Memory B cell (primary cell): ENCODE measurements around the gene FAT2.

Experiments used
- ATAC-seq: fragments of 150-1000 bp; cut with Tn5 transposase; 2 replicates; pipeline ENCODE4 v1.10.0; 2021; ENCODE audit warnings: low read depth, mild to moderate bottlenecking, moderate library complexity
- DNase-seq, 2 donors: peaks; one replicate each; pipeline ENCODE4 v3.0.0; 2022; ENCODE audit warnings: low spot score in 2 of 2
- H3K27ac Mint-ChIP-seq: one replicate; pipeline ENCODE4 v1.8.0; 2022; ENCODE audit warnings: mild to moderate bottlenecking, moderate library complexity, mixed read lengths
- H3K27me3 Mint-ChIP-seq: one replicate; pipeline ENCODE4 v1.8.0; 2022; ENCODE audit warnings: mixed read lengths
- H3K36me3 Mint-ChIP-seq: one replicate; pipeline ENCODE4 v1.8.0; 2022; ENCODE audit warnings: mild to moderate bottlenecking, mixed read lengths
- H3K4me1 Mint-ChIP-seq: one replicate; pipeline ENCODE4 v1.8.0; 2022; ENCODE audit warnings: mixed read lengths
- H3K4me3 Mint-ChIP-seq: one replicate; pipeline ENCODE4 v1.8.0; 2022; ENCODE audit warnings: mild to moderate bottlenecking, moderate library complexity, mixed read lengths
- H3K9me3 Mint-ChIP-seq: one replicate; pipeline ENCODE4 v1.8.0; 2022; ENCODE audit warnings: mixed read lengths

The FAT2 gene

GRCh38 chr5:151622367-151623088, 31.4 kb upstream of the FAT2 start:
- H3K4me3 Mint-ChIP-seq, result no peak overlapping the region

GRCh38 chr5:151620461-151620840, 29.3 kb upstream of the FAT2 start:
- ATAC-seq (no peak), DNase-seq (no peak)
- Mint-ChIP-seq H3K4me1 (no peaks in the 10 kb centered on the region), H3K4me3 (no peak overlapping the region), H3K27ac (no peak overlapping the region), H3K9me3 (no peaks in the 10 kb centered on the region), H3K36me3 (no peaks in the 10 kb centered on the region), H3K27me3 (peaks cover 18% of the 10 kb centered on the region)

More at GRCh38 chr5:151622367-151623088, 31.4 kb upstream of the FAT2 start:
- no peak overlapping the region for H3K27ac Mint-ChIP-seq
- ATAC-seq (no peak), DNase-seq (no peak)
- no peaks in the 10 kb centered on the region for H3K36me3 Mint-ChIP-seq
- no peaks in the 10 kb centered on the region for H3K9me3 Mint-ChIP-seq
- peaks cover 12% of the 10 kb centered on the region for H3K27me3 Mint-ChIP-seq
- no peaks in the 10 kb centered on the region for H3K4me1 Mint-ChIP-seq

GRCh38 chr5:151619812-151620460, 28.8 kb upstream of the FAT2 start:
- H3K4me1 Mint-ChIP-seq, result no peaks in the 10 kb centered on the region
- H3K27ac Mint-ChIP-seq, result no peak overlapping the region
- no peak for ATAC-seq
- DNase-seq, result no peak
- no peaks in the 10 kb centered on the region for H3K36me3 Mint-ChIP-seq
- peaks cover 19% of the 10 kb centered on the region for H3K27me3 Mint-ChIP-seq
- H3K9me3 Mint-ChIP-seq, result no peaks in the 10 kb centered on the region
- H3K4me3 Mint-ChIP-seq, result no peak overlapping the region

- H3K36me3 Mint-ChIP-seq, result no peaks in the 10 kb centered on the region
- no peaks in the 10 kb centered on the region for H3K4me1 Mint-ChIP-seq
Measured at GRCh38 chr5:151618907-151619306, 27.8 kb upstream of the FAT2 start.

GRCh38 chr5:151617841-151618710, 26.9 kb upstream of the FAT2 start:
- Mint-ChIP-seq H3K4me3 (no peak overlapping the region), H3K4me1 (peaks cover 4% of the 10 kb centered on the region), H3K27me3 (peaks cover 19% of the 10 kb centered on the region), H3K9me3 (no peaks in the 10 kb centered on the region), H3K36me3 (no peaks in the 10 kb centered on the region), H3K27ac (no peak overlapping the region)
- DNase-seq, result no peak
- no peak for ATAC-seq

More at GRCh38 chr5:151618907-151619306, 27.8 kb upstream of the FAT2 start:
- H3K4me3 Mint-ChIP-seq, result no peak overlapping the region
- DNase-seq (no peak), ATAC-seq (no peak)
- H3K27me3 Mint-ChIP-seq, result peaks cover 19% of the 10 kb centered on the region
- H3K9me3 Mint-ChIP-seq, result no peaks in the 10 kb centered on the region
- H3K27ac Mint-ChIP-seq, result no peak overlapping the region

DNA sequence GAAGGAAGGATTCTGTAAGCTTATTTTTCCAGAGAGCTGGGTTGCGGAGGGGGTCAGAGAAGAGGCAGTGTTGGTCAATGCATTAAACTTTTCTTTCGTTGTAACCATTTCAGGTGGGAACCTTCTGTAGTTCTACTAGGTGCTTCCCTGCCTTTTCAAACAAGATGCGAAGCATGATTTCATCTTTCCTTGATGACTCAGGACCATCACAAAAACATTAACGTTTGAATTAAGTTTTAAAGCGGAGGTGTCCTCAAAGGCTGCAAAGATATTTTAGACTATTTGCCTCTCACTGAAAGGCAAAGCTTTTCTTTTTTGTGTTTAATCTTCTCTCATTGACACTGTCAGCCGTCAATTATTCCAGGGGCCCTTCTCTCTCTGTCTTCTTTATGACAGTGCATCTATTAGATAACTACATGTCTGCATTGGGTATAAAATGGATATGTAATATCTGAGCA, 26.3 kb upstream of the FAT2 start:
- H3K36me3 Mint-ChIP-seq, result no peaks in the 10 kb centered on the region
- H3K4me3 Mint-ChIP-seq, result no peak overlapping the region
- H3K27ac Mint-ChIP-seq, result no peak overlapping the region
- H3K9me3 Mint-ChIP-seq, result no peaks in the 10 kb centered on the region
- no peak for DNase-seq
- peaks cover 11% of the 10 kb centered on the region for H3K4me1 Mint-ChIP-seq
- no peak for ATAC-seq
- H3K27me3 Mint-ChIP-seq, result peaks cover 21% of the 10 kb centered on the region

DNA sequence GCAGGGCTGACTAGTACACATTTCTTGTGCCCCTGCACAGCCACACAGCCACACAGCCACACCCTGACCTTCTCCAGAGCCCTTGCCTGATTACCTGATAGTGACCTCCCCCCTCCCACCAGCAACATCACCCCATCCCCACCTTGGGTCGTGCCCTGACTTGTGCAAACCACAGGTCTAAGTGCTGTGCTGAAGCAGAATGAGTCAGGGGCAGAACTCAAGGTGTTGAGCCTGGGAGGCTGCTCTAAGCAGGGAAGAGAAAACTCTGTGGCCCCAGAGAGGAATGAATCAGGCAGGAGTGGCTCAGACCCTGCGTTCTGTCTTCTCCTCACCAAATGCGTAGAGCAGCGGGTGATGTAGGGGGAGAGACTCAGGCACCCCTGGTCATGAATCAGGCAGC, 24.3 kb upstream of the FAT2 start:
- no peaks in the 10 kb centered on the region for H3K36me3 Mint-ChIP-seq
- H3K27me3 Mint-ChIP-seq, result peaks cover 12% of the 10 kb centered on the region
- H3K27ac Mint-ChIP-seq, result no peak overlapping the region
- ATAC-seq (no peak), DNase-seq (no peak)
- peaks cover 12% of the 10 kb centered on the region for H3K4me1 Mint-ChIP-seq
- H3K4me3 Mint-ChIP-seq, result no peak overlapping the region
- H3K9me3 Mint-ChIP-seq, result no peaks in the 10 kb centered on the region

GRCh38 chr5:151614565-151614964, 23.4 kb upstream of the FAT2 start:
- ATAC-seq (no peak), DNase-seq (no peak)
- H3K27me3 Mint-ChIP-seq, result peaks cover 12% of the 10 kb centered on the region
- H3K36me3 Mint-ChIP-seq, result no peaks in the 10 kb centered on the region
- H3K4me3 Mint-ChIP-seq, result no peak overlapping the region
- H3K9me3 Mint-ChIP-seq, result no peaks in the 10 kb centered on the region
- peaks cover 12% of the 10 kb centered on the region for H3K4me1 Mint-ChIP-seq
- H3K27ac Mint-ChIP-seq, result no peak overlapping the region

DNA sequence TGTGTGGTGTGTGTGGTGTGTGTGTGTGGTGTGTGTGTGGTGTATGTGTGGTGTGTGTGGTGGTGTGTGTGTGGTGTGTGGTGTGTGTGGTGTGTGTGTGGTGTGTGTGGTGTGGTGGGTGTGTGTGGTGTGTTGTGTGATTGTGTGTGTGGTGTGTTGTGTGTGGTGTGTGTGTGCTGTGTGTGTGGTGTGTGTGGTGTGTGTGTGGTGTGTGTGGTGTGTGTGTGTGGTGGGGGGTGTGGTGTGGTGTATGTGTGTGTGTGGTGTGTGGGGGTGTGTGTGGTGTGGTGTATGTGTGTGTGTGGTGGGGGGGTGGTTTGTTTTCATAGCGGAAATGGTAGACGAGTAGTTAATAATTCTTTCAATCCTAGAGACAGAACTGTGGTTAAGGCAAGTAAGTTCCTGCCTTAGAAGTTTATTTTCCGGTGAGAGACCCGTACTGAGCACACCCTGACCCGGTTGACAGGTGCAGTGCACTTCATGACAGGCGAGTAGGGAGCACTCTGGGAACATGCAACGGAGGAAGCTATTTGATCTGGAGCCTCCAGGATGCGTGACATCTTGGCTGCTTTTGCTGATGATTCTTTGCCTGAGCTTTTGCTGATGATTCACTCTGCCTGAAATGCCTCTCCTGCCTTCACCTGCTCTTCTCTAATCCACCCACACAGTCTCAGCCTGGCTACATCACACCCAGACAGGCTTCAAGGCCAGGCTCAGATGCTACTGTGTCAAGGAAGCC, 21.7 kb upstream of the FAT2 start:
- peak overlapping the region; percentile 2 for H3K4me3 Mint-ChIP-seq
- peak; percentile 45 for ATAC-seq
- peaks cover 12% of the 10 kb centered on the region for H3K27me3 Mint-ChIP-seq
- H3K9me3 Mint-ChIP-seq, result no peaks in the 10 kb centered on the region
- peak overlapping the region; percentile 16 for H3K27ac Mint-ChIP-seq
- DNase-seq, result no peak
- no peaks in the 10 kb centered on the region for H3K36me3 Mint-ChIP-seq
- H3K4me1 Mint-ChIP-seq, result peaks cover 12% of the 10 kb centered on the region

DNA sequence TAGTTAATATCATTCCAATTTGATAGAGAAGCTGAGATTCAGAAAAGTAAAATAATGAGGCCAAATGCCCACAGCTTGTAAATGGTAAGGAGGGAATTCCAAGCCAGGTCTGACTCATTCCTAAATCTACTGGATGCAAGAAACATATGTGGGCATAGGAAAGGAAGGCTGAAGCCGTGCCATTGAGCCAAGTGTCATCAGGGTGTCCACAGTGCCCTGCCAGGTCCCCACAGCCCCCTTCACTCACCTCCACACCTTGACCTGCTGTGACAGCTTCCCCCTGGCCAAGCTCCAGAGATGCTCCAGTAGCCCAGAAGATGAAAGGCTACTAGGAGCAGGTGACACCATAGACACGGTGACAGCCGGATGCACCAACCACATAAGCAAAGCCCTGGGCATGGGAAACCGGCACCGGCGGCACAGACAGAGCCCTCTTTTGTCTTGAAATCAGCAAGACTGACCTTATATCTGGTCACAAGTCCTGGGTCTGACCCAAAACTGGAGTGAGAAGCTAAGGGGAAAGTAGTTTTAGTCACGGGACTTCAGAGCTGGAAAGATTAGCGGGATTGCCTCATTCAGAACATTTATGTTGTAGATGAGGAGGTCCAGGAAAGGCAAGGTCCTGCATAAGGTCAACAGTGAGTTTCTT, 20.1 kb upstream of the FAT2 start:
- Mint-ChIP-seq H3K4me1 (peaks cover 12% of the 10 kb centered on the region), H3K27me3 (peaks cover 6% of the 10 kb centered on the region), H3K9me3 (no peaks in the 10 kb centered on the region), H3K27ac (no peak overlapping the region), H3K4me3 (no peak overlapping the region), H3K36me3 (no peaks in the 10 kb centered on the region)
- ATAC-seq, result no peak
- no peak for DNase-seq

- no peaks in the 10 kb centered on the region for H3K9me3 Mint-ChIP-seq
- no peak for DNase-seq
- H3K4me1 Mint-ChIP-seq, result peaks cover 12% of the 10 kb centered on the region
- H3K27me3 Mint-ChIP-seq, result peaks cover 4% of the 10 kb centered on the region
- no peak overlapping the region for H3K4me3 Mint-ChIP-seq
- no peak overlapping the region for H3K27ac Mint-ChIP-seq
- ATAC-seq, result no peak
- H3K36me3 Mint-ChIP-seq, result no peaks in the 10 kb centered on the region
Measured at GRCh38 chr5:151608522-151608921, 17.4 kb upstream of the FAT2 start.

DNA sequence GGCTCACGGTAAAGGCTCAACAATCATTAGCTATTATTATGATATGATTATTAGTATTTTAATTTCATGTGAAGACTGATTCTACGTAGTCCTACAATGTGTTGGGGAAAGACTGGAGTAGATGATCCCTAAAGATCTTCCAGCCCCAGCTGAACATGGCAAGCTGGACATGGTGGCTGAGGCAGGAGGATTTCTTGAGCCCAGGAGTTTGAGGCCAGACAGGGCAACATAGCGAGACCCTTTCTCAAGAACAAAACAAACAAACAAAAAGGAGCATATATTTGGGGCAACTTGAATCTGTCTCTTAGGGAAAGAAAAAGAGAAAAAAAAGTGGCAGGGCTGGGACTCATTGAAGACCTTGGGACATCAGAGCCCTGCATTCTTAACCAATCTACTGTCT, 16.2 kb upstream of the FAT2 start:
- no peaks in the 10 kb centered on the region for H3K9me3 Mint-ChIP-seq
- ATAC-seq, result no peak
- peaks cover under 1% of the 10 kb centered on the region for H3K27me3 Mint-ChIP-seq
- H3K4me3 Mint-ChIP-seq, result no peak overlapping the region
- no peak for DNase-seq
- H3K36me3 Mint-ChIP-seq, result no peaks in the 10 kb centered on the region
- no peak overlapping the region for H3K27ac Mint-ChIP-seq
- H3K4me1 Mint-ChIP-seq, result peaks cover under 1% of the 10 kb centered on the region

DNA sequence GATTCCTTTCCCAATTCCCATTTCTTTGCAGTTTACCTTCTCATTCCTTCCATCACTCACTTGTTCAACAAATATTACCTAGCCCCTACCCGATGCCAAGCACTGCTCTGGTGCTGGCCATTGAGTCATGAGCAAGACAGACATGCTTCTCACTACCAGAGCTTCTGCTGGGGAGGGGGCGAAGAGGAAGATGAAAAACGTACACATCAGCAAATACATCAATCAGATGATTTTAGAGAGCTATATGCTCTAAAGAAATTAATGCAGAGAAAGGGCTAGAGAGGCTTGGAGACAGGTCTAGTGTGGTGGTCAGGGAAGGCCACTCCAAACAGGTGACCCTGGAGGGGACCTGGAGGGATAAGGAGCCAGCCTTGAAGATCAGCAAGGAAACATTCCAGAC, 14.4 kb upstream of the FAT2 start:
- DNase-seq (no peak), ATAC-seq (no peak)
- no peaks in the 10 kb centered on the region for H3K36me3 Mint-ChIP-seq
- no peaks in the 10 kb centered on the region for H3K27me3 Mint-ChIP-seq
- H3K4me3 Mint-ChIP-seq, result no peak overlapping the region
- no peaks in the 10 kb centered on the region for H3K9me3 Mint-ChIP-seq
- H3K27ac Mint-ChIP-seq, result no peak overlapping the region
- H3K4me1 Mint-ChIP-seq, result no peaks in the 10 kb centered on the region
